Endodermal cell (in vitro differentiated cells): Measurements from ENCODE around the gene EIPR1. TPM values are rescaled to one million over a fixed set of nuclear protein-coding genes. Genes with fewer than 3 reads are reported as not detected.

Source experiments
- DNase-seq: peaks from one replicate; pipeline ENCODE4 v3.0.0-alpha.2; 2017
- H3K27ac ChIP-seq: 2 replicates; pipeline ENCODE4 v1.5.1; 2013; ENCODE audit warnings: mild to moderate bottlenecking, low read depth, low read length, moderate library complexity
- H3K27me3 ChIP-seq: 2 replicates; pipeline ENCODE4 v1.6.1; 2013; ENCODE audit warnings: mild to moderate bottlenecking, low read length, moderate library complexity; ENCODE audit not compliant: insufficient read depth, control insufficient read depth, poor library complexity, severe bottlenecking
- H3K36me3 ChIP-seq: 2 replicates; pipeline ENCODE4 v1.7.0; 2013; ENCODE audit warnings: mild to moderate bottlenecking, low read length, moderate library complexity; ENCODE audit not compliant: control insufficient read depth, insufficient read depth
- H3K4me1 ChIP-seq: one replicate; pipeline ENCODE4 v1.7.0; 2013; ENCODE audit warnings: low read length; ENCODE audit not compliant: control insufficient read depth, insufficient read depth
- H3K4me3 ChIP-seq: 2 replicates; pipeline ENCODE4 v1.5.1; 2013; ENCODE audit warnings: mild to moderate bottlenecking, low read length, moderate library complexity
- H3K9ac ChIP-seq: 2 replicates; pipeline ENCODE4 v1.6.1; 2013; ENCODE audit warnings: mild to moderate bottlenecking, low read length, moderate library complexity; ENCODE audit not compliant: poor library complexity, severe bottlenecking; ENCODE audit errors: extremely low read depth
- H3K9me3 ChIP-seq: 2 replicates; pipeline ENCODE4 v1.6.1; 2013; ENCODE audit warnings: mild to moderate bottlenecking, low read length, moderate library complexity; ENCODE audit not compliant: control insufficient read depth
- H3K27ac Mint-ChIP-seq: 2 replicates; pipeline ENCODE4 v1.8.0; 2020; ENCODE audit warnings: mixed read lengths
- H3K27me3 Mint-ChIP-seq: 2 replicates; pipeline ENCODE4 v1.8.0; 2021; ENCODE audit warnings: mild to moderate bottlenecking, mixed read lengths; ENCODE audit not compliant: insufficient read depth
- H3K36me3 Mint-ChIP-seq: 2 replicates; pipeline ENCODE4 v1.8.0; 2020; ENCODE audit warnings: low read depth, mixed read lengths
- H3K4me1 Mint-ChIP-seq: 2 replicates; pipeline ENCODE4 v1.8.0; 2020; ENCODE audit warnings: mixed read lengths
- H3K4me3 Mint-ChIP-seq: 2 replicates; pipeline ENCODE4 v1.8.0; 2020; ENCODE audit warnings: mild to moderate bottlenecking, moderate library complexity, mixed read lengths
- H3K9me3 Mint-ChIP-seq: 2 replicates; pipeline ENCODE4 v1.8.0; 2020; ENCODE audit warnings: mild to moderate bottlenecking, mixed read lengths
- CTCF ChIP-seq: fragments of 200-600 bp; sonication (generic); conservative IDR thresholded peaks from 2 replicates; pipeline ENCODE4 v1.5.0; 2021; ENCODE audit warnings: antibody characterized with exemption, mild to moderate bottlenecking
- WGBS, 2 experiments: methylation state at CpG; one replicate each; pipeline versions ENCODE4 v1.1.5 to v1.1.7; 2013; ENCODE audit warnings: missing lambda C conversion rate in 2 of 2, mixed read lengths in 1 of 2; ENCODE audit not compliant: insufficient coverage in 1 of 2, insufficient read length in 1 of 2; 5-methylcytosine and 5-hydroxymethylcytosine counted together
- total RNA-seq, 2 donors: library from RNA; stranded (reverse); fragmentation: NEBNext Ultra II Directional in 1 of 2; extraction: Animal tissue kit (Norgen Biotek cat#: 25700) in 1 of 2; gene quantifications; 2 replicates in 1 of 2; 3 replicates in 1 of 2; pipeline ENCODE4 v1.2.1, GENCODE V29; 2021

Gene EIPR1
- total RNA-seq, 2 donors from 2014 or later = 30.1 to 36.8 TPM

DNA sequence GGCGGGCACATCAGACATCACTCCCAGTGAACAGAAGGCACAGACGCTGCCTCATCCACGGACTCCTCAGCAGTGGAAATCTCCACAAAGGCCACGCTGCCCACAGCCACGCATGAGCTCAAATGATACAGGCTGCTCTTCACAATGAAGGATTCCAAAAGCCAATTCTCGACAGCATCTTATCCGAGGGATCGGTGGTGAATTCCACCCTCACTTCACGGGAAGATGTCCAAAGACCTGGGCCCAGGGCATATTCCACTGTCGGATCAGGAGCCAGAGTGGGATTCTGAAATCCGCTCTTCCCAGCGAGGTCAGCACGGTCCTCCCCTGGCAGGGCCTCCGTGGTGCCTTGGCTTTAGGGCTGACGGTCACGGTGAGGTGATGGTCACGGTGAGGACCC lies 55.8 kb downstream of the EIPR1 start:
- DNase-seq = no peak

GRCh38 chr2:3320910-3321605 lies 56.6 kb downstream of the EIPR1 start:
- no peak overlapping the region for H3K9ac ChIP-seq
- H3K4me1 ChIP-seq = no peaks in the 10 kb centered on the region
- Mint-ChIP-seq H3K9me3 (no peaks in the 10 kb centered on the region), H3K36me3 (peaks cover 35% of the 10 kb centered on the region), H3K27ac (peak overlapping the region; percentile 2), H3K4me1 (no peaks in the 10 kb centered on the region), H3K27me3 (no peaks in the 10 kb centered on the region), H3K4me3 (no peak overlapping the region)
- peak overlapping the region; percentile 18 for H3K27ac ChIP-seq
- DNase-seq = no peak
- no peaks in the 10 kb centered on the region for H3K27me3 ChIP-seq
- H3K9me3 ChIP-seq = no peaks in the 10 kb centered on the region
- H3K4me3 ChIP-seq = no peak overlapping the region
- no peak for TF ChIP-seq CTCF
- H3K36me3 ChIP-seq = peaks cover 7% of the 10 kb centered on the region
- 80 to 84% methylated on average over 15 to 16 of the region's 16 CpGs for WGBS, 2 experiments

More for the DNA sequence above, 55.8 kb downstream of the EIPR1 start:
- H3K4me3 Mint-ChIP-seq = no peak overlapping the region
- peaks cover 34% of the 10 kb centered on the region for H3K36me3 Mint-ChIP-seq
- Histone ChIP-seq H3K27me3 (no peaks in the 10 kb centered on the region), H3K9me3 (no peaks in the 10 kb centered on the region), H3K36me3 (peaks cover 11% of the 10 kb centered on the region), H3K27ac (no peak overlapping the region), H3K4me3 (no peak overlapping the region), H3K9ac (no peak overlapping the region), H3K4me1 (no peaks in the 10 kb centered on the region)
- H3K27ac Mint-ChIP-seq = peak overlapping the region; percentile 2
- no peaks in the 10 kb centered on the region for H3K9me3 Mint-ChIP-seq
- no peaks in the 10 kb centered on the region for H3K4me1 Mint-ChIP-seq
- no peaks in the 10 kb centered on the region for H3K27me3 Mint-ChIP-seq
- no peak for TF ChIP-seq CTCF
- WGBS, 2 experiments = 95 to 97% methylated on average over 17 of the region's 17 CpGs

DNA sequence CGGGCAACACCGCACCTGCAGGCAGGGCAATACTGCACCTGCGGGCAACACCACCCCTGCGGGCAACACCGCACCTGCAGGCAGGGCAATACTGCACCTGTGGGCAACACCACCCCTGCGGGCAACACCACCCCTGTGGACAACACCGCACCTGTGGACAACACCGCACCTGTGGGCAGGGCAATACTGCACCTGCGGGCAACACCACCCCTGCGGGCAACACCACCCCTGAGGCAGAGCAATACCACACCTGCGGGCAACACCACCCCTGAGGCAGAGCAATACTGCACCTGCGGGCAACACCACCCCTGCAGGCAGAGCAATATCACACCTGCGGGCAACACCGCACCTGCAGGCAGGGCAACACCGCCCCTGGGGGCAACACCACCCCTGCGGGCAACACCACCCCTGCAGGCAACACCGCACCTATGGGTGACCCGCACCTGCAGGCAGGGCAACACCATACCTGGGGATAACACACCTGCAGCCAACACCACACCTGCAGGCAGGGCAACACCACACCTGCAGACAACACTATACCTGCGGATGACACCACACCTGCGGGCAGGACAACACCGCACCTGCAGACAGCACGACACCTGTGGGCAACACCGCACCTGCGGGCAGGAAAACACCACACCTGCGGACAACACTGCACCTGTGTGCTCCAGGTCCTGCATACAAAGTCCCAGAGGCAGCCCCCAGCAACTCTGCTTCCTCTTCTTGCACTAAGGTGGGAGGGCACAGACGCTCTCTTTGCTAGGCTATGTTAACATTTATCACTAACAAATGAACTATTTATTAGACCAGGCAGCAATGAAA lies 57.7 kb downstream of the EIPR1 start:
- no peak overlapping the region for H3K27ac ChIP-seq
- no peaks in the 10 kb centered on the region for H3K27me3 ChIP-seq
- H3K9ac ChIP-seq = no peak overlapping the region
- Mint-ChIP-seq H3K4me1 (no peaks in the 10 kb centered on the region), H3K4me3 (no peak overlapping the region), H3K9me3 (no peaks in the 10 kb centered on the region), H3K27me3 (no peaks in the 10 kb centered on the region), H3K27ac (no peak overlapping the region), H3K36me3 (peaks cover 35% of the 10 kb centered on the region)
- no peak for DNase-seq
- no peak for TF ChIP-seq CTCF
- H3K4me3 ChIP-seq = no peak overlapping the region
- 94 to 96% methylated on average over 18 to 26 of the region's 26 CpGs for WGBS, 2 experiments
- H3K4me1 ChIP-seq = no peaks in the 10 kb centered on the region
- peaks cover 7% of the 10 kb centered on the region for H3K36me3 ChIP-seq
- no peaks in the 10 kb centered on the region for H3K9me3 ChIP-seq
